H1 (cell line): ENCODE results near the gene DPF3. TPM values are rescaled to one million over a fixed set of nuclear protein-coding genes. Genes with fewer than 3 reads are reported as not detected.

Source experiments
- CHD1 ChIP-seq: IDR thresholded peaks from 2 replicates; pipeline ENCODE4 v1.6.1; 2012; ENCODE audit warnings: low read depth, low read length, improper control_type of control experiment
- CREB1 ChIP-seq: IDR thresholded peaks from 2 replicates; pipeline ENCODE4 v1.6.1; 2012; ENCODE audit warnings: inconsistent platforms
- NANOG ChIP-seq: IDR thresholded peaks from 2 replicates; pipeline ENCODE4 v1.6.1; 2011; ENCODE audit warnings: low read length, low read depth, mild to moderate bottlenecking, inconsistent platforms; ENCODE audit not compliant: insufficient read depth, poor library complexity, severe bottlenecking
- NRF1 ChIP-seq: IDR thresholded peaks from 2 replicates; pipeline ENCODE4 v1.6.1; 2011; ENCODE audit warnings: mild to moderate bottlenecking, low read depth, low read length, improper control_type of control experiment
- POLR2A ChIP-seq, 2 experiments: IDR thresholded peaks; 1 replicate in 1 of 2; 2 replicates in 1 of 2; pipeline ENCODE4 v1.6.1; 2011; ENCODE audit warnings: low read depth in 2 of 2, low read length in 2 of 2, mild to moderate bottlenecking in 2 of 2; ENCODE audit errors: control extremely low read depth in 1 of 2
- RBBP5 ChIP-seq: IDR thresholded peaks from 2 replicates; pipeline ENCODE4 v1.7.1; 2012; ENCODE audit warnings: low read depth, mild to moderate bottlenecking, inconsistent platforms, low read length, moderate library complexity, borderline replicate concordance
- RXRA ChIP-seq: IDR thresholded peaks from 2 replicates; pipeline ENCODE4 v1.6.1; 2011; ENCODE audit warnings: low read depth, mild to moderate bottlenecking, low read length, moderate library complexity; ENCODE audit not compliant: insufficient read depth
- YY1 ChIP-seq: IDR thresholded peaks from 2 replicates; pipeline ENCODE4 v1.6.1; 2011; ENCODE audit warnings: low read depth, mild to moderate bottlenecking, low read length
- polyA plus RNA-seq, 7 experiments: library from polyadenylated mRNA; depleted of rRNA in 3 of 7; stranded (reverse) in 5 of 7; unstranded in 2 of 7; fragments of >200 nt in 5 of 7; fragments of 200-250 nt in 2 of 7; gene quantifications; 1 replicate in 5 of 7; 2 replicates in 1 of 7; 4 replicates in 1 of 7; pipeline versions ENCODE4 v1.2.1 to v1.2.3, GENCODE V29; 2011 to 2013; ENCODE audit warnings: missing spikeins in 2 of 7, mixed read lengths in 2 of 7
- total RNA-seq: library from RNA; stranded (reverse); fragmentation: NEBNext Ultra II Directional; extraction: Animal tissue kit (Norgen Biotek cat#: 25700); gene quantifications from 2 replicates; pipeline ENCODE4 v1.2.1, GENCODE V29; 2021

Gene DPF3
- total and polyA plus RNA-seq, 2 of the 8 experiments (the other 6 are each of a cell fraction or from before 2014, with no cell fraction given): 0.19 TPM; not detected in 1

DNA sequence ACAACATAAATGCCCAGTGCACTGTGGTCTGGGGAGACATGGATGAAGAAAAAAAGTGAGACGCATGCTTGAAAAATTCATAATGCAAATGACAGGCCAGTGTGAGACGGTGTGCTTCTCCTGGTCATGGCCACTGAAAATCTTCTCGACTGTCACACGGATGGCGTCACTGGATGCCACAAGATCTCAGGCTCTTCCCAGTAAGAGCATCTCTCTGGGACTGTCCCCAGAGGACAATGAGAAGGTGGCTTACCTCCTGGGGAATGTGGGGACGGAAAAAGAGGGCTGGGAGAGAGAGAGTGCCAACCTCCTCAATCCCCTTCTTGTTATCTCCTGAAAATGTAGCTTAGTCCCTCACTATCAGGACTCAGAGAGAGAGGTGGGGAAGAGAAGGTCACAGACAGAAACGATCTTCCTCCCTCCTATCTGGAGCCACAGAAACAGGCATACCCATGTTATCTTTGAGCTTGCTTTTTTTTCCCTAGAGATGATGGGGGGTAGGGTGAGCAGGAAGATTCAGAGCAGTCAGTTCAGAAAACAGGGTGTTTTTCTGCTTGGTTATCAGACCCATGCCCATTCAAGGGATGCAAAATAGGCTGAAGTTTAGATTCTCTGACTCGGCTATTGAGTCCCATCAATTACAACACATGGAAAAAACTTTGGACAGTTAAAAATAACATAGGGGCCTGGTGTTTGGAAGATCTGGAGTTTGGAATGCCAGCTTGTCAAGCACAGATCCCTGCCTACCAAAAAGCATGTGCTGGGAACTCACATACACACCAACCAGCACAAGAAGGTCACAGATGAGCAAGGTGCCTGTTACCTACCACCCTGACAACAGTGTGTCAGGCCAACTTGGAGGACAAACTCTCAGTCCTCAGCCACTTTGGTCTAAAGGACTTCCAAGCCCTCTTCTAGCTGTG, 24.2 kb downstream of the DPF3 start (continued):
- TF ChIP-seq NRF1: no peak
- TF ChIP-seq YY1: no peak
- TF ChIP-seq RBBP5: no peak
- TF ChIP-seq CREB1: no peak
- TF ChIP-seq RXRA: no peak
- no peak for TF ChIP-seq NANOG
- TF ChIP-seq CHD1: no peak
- no peak for TF ChIP-seq POLR2A (IDR thresholded peaks at IDR 0.05; ENCODE audit: control extremely low read depth in 1 of 2, low read depth in 2 of 2, low read length in 2 of 2)
- TF ChIP-seq, all 59 proteins: peak for 0
